Measurements from ENCODE around the gene ADAMTSL2.

ADAMTSL2 gene

GRCh38 chr9:133572821-133573361 lies 38.4 kb downstream of the ADAMTSL2 start:
- DNase-seq (ENCODE audit: low read depth in 3 of 3, low spot score in 1 of 3), result no peak

GRCh38 chr9:133573791-133574515 lies 39.4 kb downstream of the ADAMTSL2 start:
- DNase-seq (ENCODE audit: low read depth in 3 of 3, low spot score in 1 of 3), result no peak

GRCh38 chr9:133574771-133575170 lies 40.3 kb downstream of the ADAMTSL2 start:
- DNase-seq (ENCODE audit: low read depth in 3 of 3, low spot score in 1 of 3), result no peak

GRCh38 chr9:133575186-133576030 lies 40.9 kb downstream of the ADAMTSL2 start:
- DNase-seq (ENCODE audit: low read depth in 3 of 3, low spot score in 1 of 3), result no peak

GRCh38 chr9:133576031-133576874 lies 41.7 kb downstream of the ADAMTSL2 start:
- no peak for DNase-seq (ENCODE audit: low read depth in 3 of 3, low spot score in 1 of 3)

- no peak for DNase-seq (ENCODE audit: low read depth in 3 of 3, low spot score in 1 of 3)
Measured at GRCh38 chr9:133576875-133577736, 42.6 kb downstream of the ADAMTSL2 start.

- no peak for DNase-seq (ENCODE audit: low read depth in 3 of 3, low spot score in 1 of 3)
Measured at GRCh38 chr9:133577737-133578112, 43.2 kb downstream of the ADAMTSL2 start.

GRCh38 chr9:133578524-133579441 lies 44.3 kb downstream of the ADAMTSL2 start:
- no peak for DNase-seq (ENCODE audit: low read depth in 3 of 3, low spot score in 1 of 3)

- DNase-seq (ENCODE audit: low read depth in 3 of 3, low spot score in 1 of 3), result no peak
Measured at GRCh38 chr9:133579601-133580418, 45.3 kb downstream of the ADAMTSL2 start.

- DNase-seq (ENCODE audit: low read depth in 3 of 3, low spot score in 1 of 3), result no peak
Measured at GRCh38 chr9:133580419-133580738, 45.9 kb downstream of the ADAMTSL2 start.

- DNase-seq (ENCODE audit: low read depth in 3 of 3, low spot score in 1 of 3), result no peak
Measured at GRCh38 chr9:133581011-133581410, 46.5 kb downstream of the ADAMTSL2 start.

- DNase-seq (ENCODE audit: low read depth in 3 of 3, low spot score in 1 of 3), result no peak
Measured at GRCh38 chr9:133581513-133582343, 47.2 kb downstream of the ADAMTSL2 start.

- DNase-seq (ENCODE audit: low read depth in 3 of 3, low spot score in 1 of 3), result no peak
Measured at GRCh38 chr9:133582501-133583045, 48.1 kb downstream of the ADAMTSL2 start.

- no peak for DNase-seq (ENCODE audit: low read depth in 3 of 3, low spot score in 1 of 3)
Measured at GRCh38 chr9:133583111-133583510, 48.6 kb downstream of the ADAMTSL2 start.

- no peak for DNase-seq (ENCODE audit: low read depth in 3 of 3, low spot score in 1 of 3)
Measured at GRCh38 chr9:133583586-133583985, 49.1 kb downstream of the ADAMTSL2 start.

- DNase-seq (ENCODE audit: low read depth in 3 of 3, low spot score in 1 of 3), result no peak
Measured at GRCh38 chr9:133584167-133584558, 49.7 kb downstream of the ADAMTSL2 start.
